Measurements from ENCODE around the gene XYLT2.
"Not testable (repeated sequence)": the region's sequence is repeated elsewhere in the genome, so short reads cannot be mapped to it uniquely, and the experiment has no call there.

XYLT2 gene

DNA sequence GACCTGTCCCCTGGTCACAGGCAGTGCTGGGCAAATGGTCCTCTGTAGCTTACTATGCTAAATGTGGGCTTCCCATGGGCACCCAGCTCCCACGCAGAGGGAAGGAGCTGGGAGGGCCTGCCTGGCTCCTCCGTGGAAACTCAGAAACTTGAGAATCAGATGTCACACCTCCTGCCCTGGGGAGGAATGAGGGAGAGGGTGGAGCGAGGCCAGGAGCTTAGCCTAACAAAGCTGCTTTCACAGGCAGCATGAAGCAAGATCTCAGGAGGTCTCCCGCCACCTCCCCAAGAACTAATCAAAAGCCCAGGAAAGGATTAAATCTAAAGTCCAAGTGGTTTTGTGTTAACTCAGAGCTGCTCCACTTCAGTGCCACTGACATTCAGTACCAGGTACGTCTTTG lies 33.6 kb upstream of the XYLT2 start:
- Mint-ChIP-seq H3K27me3 (peaks cover 24% of the 10 kb centered on the region), H3K9me3 (no peaks in the 10 kb centered on the region), H3K4me1 (peaks cover 3% of the 10 kb centered on the region), H3K4me3 (no peak overlapping the region), H3K36me3 (no peaks in the 10 kb centered on the region), H3K27ac (no peak overlapping the region)
- DNase-seq (ENCODE audit: low spot score in 2 of 2) (no peak), ATAC-seq (ENCODE audit: low read depth) (no peak)

DNA sequence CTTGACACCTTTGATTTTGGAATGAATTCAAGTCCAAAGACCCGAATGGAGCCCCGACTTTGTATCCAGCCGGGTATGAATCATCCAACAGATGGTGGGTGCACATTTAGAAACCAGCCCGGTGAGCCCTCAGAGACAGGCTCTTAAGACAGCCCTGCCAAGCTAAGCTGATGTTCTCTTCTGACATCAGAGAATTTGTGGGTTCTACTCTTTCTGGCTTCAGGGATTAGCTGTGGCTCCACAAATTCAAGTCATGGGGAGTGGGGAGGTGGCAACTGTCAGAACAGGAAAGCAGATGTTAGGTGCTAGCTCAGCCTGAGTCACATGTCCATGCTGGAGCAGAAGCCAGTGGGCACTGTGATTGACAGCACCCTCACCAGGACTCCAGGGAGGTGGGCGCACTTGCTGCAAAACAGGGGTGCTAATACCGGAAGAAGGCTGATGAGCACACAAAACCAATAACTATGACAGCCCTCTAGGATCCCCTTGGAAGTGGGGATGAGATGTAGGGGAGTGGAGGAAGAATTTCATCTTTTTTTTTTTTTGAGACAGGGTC lies 31.4 kb upstream of the XYLT2 start:
- peaks cover 3% of the 10 kb centered on the region for H3K4me1 Mint-ChIP-seq
- DNase-seq (ENCODE audit: low spot score in 2 of 2) (no peak), ATAC-seq (ENCODE audit: low read depth) (no peak)
- H3K36me3 Mint-ChIP-seq: no peaks in the 10 kb centered on the region
- no peak overlapping the region for H3K27ac Mint-ChIP-seq
- no peak overlapping the region for H3K4me3 Mint-ChIP-seq
- H3K9me3 Mint-ChIP-seq: no peaks in the 10 kb centered on the region
- peaks cover 24% of the 10 kb centered on the region for H3K27me3 Mint-ChIP-seq

DNA sequence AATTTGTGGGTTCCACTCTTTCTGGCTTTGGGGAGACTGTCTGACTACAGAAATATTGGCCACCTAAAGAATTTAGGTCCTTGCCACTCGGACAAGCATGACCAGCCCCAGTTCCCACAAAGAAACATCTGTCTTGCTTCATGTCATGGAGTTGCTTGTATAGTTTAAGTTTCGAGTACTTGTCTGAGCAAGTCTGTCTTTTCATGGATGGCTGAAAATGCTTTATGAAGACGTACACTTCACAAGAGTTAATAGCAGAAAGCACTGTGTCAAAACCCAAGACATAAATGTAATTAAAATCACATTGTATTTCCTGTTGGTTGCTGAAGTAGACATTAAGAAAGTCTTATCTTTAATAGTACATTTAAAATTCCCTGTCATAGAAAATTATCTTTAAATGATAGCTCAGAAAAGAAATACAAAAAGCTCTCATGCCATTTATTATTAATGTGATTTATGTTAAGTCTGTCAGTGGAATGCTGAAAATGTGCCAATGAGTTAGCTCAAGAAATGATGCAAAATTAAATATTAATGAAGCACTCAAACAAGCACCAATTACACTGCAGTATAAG lies 29.8 kb upstream of the XYLT2 start:
- no peak overlapping the region for H3K4me3 Mint-ChIP-seq
- H3K27ac Mint-ChIP-seq: no peak overlapping the region
- no peaks in the 10 kb centered on the region for H3K36me3 Mint-ChIP-seq
- H3K27me3 Mint-ChIP-seq: peaks cover 16% of the 10 kb centered on the region
- peaks cover under 1% of the 10 kb centered on the region for H3K4me1 Mint-ChIP-seq
- no peak for ATAC-seq (ENCODE audit: low read depth)
- no peaks in the 10 kb centered on the region for H3K9me3 Mint-ChIP-seq
- no peak for DNase-seq (ENCODE audit: low spot score in 2 of 2)

DNA sequence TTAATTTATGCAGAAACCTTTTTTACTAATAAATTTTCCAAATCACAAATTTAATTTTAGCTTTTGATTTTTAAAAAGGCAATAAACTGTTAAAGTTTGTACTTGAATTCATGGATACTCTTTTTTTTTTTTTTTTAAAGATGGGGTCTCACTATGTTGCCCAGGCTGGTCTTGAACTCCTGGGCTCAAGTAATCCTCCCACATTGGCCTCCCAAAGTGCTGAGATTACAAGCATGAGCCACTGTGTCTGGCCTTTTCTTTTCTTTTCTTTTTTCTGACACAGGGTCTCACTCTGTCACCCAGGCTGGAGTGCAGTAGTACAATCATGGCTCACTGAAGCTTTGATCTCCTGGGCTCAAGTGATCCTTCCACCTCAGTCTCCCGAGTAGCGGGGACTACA lies 29.3 kb upstream of the XYLT2 start:
- H3K36me3 Mint-ChIP-seq; H3K9me3 Mint-ChIP-seq; H3K4me1 Mint-ChIP-seq; ATAC-seq (ENCODE audit: low read depth); H3K27ac Mint-ChIP-seq; DNase-seq (ENCODE audit: low spot score in 2 of 2); H3K4me3 Mint-ChIP-seq: not testable (repeated sequence)
- peaks cover 13% of the 10 kb centered on the region for H3K27me3 Mint-ChIP-seq

DNA sequence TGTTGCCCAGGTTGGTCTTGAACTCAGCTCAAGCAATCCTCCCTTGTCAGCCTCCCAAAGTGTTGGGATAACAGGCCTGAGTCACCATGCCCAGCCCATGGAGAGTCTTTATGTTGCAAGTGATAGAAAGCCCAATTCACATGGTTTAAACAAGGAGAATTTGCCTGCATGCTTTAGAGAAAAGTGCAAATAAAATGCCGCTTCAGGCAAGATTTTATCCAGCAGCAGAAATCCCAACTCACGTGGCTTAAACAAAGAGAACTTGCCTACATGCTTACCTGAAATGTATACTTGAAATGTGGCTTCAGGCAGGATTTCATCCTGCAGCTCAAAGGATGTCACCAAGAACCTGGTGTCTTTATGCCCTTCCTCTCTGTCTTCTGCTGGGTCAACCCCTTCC lies 28.8 kb upstream of the XYLT2 start:
- no peaks in the 10 kb centered on the region for H3K4me1 Mint-ChIP-seq

DNA sequence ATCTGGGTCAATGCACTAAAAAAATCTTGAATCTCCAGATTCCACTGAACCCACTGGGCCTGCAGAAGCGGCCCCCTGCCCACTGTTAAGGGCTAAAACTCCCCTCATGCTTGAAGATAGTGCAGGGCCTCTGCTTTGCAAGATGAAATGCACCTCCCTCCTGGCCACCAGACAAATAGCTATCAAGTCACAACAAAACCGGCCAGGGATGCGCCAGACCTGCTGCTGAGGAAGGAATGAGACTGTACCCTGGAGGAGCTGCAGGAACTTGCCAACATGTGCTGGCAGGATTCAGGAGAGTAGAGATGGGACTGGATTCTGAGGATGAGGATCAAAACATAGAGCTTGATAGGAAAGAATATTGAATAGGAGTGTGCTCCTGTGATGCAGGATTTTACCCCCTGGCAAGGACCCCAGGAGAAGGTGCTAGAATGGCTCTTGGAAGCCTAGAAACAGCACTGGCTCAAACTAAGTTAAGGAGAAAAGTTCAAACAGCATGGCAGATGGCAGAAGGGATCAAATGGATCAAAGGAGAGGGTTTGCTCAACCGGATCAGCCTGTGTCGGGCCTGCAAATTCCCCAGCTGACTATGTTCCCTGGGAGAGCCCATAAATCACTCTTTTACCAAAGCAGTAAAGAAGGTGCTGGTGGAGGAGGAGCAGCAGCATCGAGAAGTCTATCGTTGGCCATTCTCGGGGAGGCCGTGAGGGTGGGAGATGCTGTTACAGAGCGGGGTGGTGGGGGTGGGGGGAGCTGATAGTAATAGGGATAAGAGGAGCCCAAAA lies 27.2 kb upstream of the XYLT2 start:
- H3K27me3 Mint-ChIP-seq: peaks cover 3% of the 10 kb centered on the region
- DNase-seq (ENCODE audit: low spot score in 2 of 2) (no peak), ATAC-seq (ENCODE audit: low read depth) (no peak)
- H3K36me3 Mint-ChIP-seq: no peaks in the 10 kb centered on the region
- no peak overlapping the region for H3K4me3 Mint-ChIP-seq
- H3K27ac Mint-ChIP-seq: no peak overlapping the region
- H3K9me3 Mint-ChIP-seq: no peaks in the 10 kb centered on the region
- H3K4me1 Mint-ChIP-seq: no peaks in the 10 kb centered on the region

More for the DNA sequence above, 28.8 kb upstream of the XYLT2 start:
- Mint-ChIP-seq H3K4me3 (no peak overlapping the region), H3K27me3 (peaks cover 11% of the 10 kb centered on the region), H3K36me3 (no peaks in the 10 kb centered on the region), H3K9me3 (no peaks in the 10 kb centered on the region), H3K27ac (no peak overlapping the region)
- DNase-seq (ENCODE audit: low spot score in 2 of 2): no peak
- ATAC-seq (ENCODE audit: low read depth): no peak

DNA sequence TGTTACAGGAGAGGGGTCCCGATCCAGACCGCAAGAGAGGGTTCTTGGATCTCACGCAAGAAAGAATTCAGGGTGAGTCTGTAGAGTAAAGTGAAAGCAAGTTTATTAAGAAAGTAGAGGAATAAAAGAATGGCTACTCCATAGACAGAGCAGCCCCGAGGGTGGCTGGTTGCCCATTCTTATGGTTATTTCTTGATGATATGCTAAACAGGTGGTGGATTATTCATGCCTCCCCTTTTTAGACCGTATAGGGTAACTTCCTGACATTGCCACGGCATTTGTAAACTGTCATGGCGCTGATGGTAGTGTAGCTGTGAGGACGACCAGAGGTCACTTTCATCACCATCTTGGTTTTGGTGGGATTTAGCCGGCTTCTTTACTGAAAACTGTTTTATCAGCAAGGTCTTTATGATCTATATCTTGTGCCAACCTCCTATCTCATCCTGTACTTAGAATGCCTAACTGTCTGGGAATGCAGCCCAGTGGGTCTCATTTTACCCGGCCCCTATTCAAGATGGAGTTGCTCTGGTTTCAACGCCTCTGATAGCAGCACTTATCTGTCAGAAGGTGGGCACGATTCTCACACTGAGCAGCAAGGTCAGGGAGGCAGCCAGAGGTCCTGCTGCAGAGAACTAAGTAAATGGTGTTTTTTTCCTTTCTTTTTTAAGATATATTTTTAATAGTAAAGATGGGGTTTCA lies 26.5 kb upstream of the XYLT2 start:
- DNase-seq (ENCODE audit: low spot score in 2 of 2) (no peak), ATAC-seq (ENCODE audit: low read depth) (no peak)
- H3K4me1 Mint-ChIP-seq: no peaks in the 10 kb centered on the region
- H3K4me3 Mint-ChIP-seq: no peak overlapping the region
- no peaks in the 10 kb centered on the region for H3K27me3 Mint-ChIP-seq
- no peaks in the 10 kb centered on the region for H3K9me3 Mint-ChIP-seq
- H3K36me3 Mint-ChIP-seq: no peaks in the 10 kb centered on the region
- no peak overlapping the region for H3K27ac Mint-ChIP-seq

DNA sequence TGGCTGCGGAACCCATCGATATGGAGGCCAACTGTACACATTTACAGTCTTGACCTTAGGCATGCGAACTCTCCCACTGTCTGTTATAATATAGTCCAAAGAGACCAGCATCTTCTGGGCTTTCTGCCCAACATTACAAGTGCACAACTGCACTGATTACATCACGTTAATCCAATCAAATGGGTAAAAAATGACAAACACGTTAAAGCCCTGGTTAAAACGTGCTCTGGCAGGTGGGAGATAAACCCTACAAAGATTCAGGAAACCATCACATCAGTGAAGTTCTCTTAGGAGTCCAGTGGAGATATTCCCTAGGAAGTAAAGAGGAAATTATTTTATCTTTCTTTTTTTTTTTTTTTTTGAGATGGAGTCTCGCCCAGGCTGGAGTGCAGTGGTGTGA lies 23.7 kb upstream of the XYLT2 start:
- no peaks in the 10 kb centered on the region for H3K27me3 Mint-ChIP-seq
- ATAC-seq (ENCODE audit: low read depth): no peak

DNA sequence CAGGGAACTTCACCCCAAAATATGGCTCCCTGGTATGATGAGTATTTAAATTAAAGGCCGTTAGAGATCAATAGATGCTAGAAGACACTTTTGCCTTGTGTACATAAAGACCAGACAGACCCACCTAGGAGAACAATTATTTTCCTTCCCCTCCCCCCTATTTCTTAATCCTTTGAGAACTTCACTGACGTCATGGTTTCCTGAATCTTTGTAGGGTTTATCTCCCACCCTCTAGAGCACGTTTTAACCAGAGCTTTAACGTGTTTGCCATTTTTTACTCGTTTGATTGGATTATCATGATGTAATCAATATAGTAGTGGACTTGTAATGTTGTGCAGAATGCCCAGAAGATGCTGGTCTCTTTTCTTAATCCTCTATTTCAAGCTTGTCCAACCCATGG lies 22.9 kb upstream of the XYLT2 start:
- no peak for ATAC-seq (ENCODE audit: low read depth)
- peaks cover 5% of the 10 kb centered on the region for H3K4me1 Mint-ChIP-seq
- no peaks in the 10 kb centered on the region for H3K36me3 Mint-ChIP-seq
- H3K4me3 Mint-ChIP-seq: no peak overlapping the region
- H3K27me3 Mint-ChIP-seq: no peaks in the 10 kb centered on the region
- no peak overlapping the region for H3K27ac Mint-ChIP-seq
- DNase-seq (ENCODE audit: low spot score in 2 of 2): no peak
- no peaks in the 10 kb centered on the region for H3K9me3 Mint-ChIP-seq

More for the DNA sequence above, 23.7 kb upstream of the XYLT2 start:
- H3K9me3 Mint-ChIP-seq: no peaks in the 10 kb centered on the region
- no peak for DNase-seq (ENCODE audit: low spot score in 2 of 2)
- no peak overlapping the region for H3K27ac Mint-ChIP-seq
- H3K4me1 Mint-ChIP-seq: peaks cover 5% of the 10 kb centered on the region
- H3K36me3 Mint-ChIP-seq: no peaks in the 10 kb centered on the region
- no peak overlapping the region for H3K4me3 Mint-ChIP-seq

DNA sequence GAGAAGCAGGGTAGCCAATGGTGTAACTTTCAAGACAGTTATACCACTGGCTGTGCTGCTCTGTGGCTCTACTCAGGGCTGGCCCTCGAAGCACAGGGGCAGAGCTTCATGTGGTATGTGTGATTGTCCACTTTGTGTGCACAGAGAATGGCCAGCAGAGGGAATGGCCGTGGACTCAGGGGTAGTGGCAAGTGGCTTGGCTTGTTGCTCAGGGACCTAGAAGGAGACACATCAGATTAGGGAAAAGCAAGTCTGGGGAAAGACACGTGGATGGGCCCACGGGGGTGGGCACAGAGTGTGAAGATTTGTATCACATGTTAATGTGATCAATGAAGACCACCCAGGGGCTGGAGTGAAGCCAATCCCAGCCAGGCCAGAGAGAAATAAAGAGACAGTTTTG lies 20.0 kb upstream of the XYLT2 start:
- H3K4me1 Mint-ChIP-seq: peaks cover 5% of the 10 kb centered on the region
- DNase-seq (ENCODE audit: low spot score in 2 of 2): no peak
- H3K27me3 Mint-ChIP-seq: peaks cover 8% of the 10 kb centered on the region
- no peaks in the 10 kb centered on the region for H3K9me3 Mint-ChIP-seq
- no peaks in the 10 kb centered on the region for H3K36me3 Mint-ChIP-seq
- ATAC-seq (ENCODE audit: low read depth): no peak
- H3K27ac Mint-ChIP-seq: no peak overlapping the region
- no peak overlapping the region for H3K4me3 Mint-ChIP-seq

DNA sequence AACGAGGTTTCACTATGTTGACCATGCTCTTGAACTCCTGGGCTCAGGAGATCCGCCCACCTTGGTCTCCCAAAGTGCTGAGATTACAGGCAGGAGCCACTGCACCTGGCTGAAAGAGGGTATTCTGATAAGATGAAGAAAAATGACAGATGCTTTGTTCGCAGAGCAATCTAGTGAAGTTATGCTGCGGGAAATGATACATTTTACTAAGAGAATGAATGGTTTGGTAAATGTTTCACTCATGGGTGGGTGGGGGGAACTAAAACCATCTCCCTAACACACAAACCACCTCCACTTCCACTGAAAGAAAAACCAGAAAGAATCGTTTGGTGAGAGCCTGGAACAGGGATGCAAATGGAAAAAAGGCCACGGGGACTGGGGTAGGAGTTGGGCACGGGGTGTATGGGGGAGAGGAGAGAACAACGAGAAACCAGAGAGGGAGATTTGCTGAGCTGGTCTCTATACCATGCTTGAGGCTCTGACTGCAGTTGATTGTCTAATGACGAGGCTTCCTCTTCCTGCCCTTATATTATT lies 19.0 kb upstream of the XYLT2 start:
- Mint-ChIP-seq H3K9me3 (no peaks in the 10 kb centered on the region), H3K27me3 (peaks cover 8% of the 10 kb centered on the region), H3K4me1 (peaks cover 5% of the 10 kb centered on the region), H3K36me3 (no peaks in the 10 kb centered on the region), H3K4me3 (no peak overlapping the region), H3K27ac (no peak overlapping the region)
- ATAC-seq (ENCODE audit: low read depth) (no peak), DNase-seq (ENCODE audit: low spot score in 2 of 2) (no peak)

DNA sequence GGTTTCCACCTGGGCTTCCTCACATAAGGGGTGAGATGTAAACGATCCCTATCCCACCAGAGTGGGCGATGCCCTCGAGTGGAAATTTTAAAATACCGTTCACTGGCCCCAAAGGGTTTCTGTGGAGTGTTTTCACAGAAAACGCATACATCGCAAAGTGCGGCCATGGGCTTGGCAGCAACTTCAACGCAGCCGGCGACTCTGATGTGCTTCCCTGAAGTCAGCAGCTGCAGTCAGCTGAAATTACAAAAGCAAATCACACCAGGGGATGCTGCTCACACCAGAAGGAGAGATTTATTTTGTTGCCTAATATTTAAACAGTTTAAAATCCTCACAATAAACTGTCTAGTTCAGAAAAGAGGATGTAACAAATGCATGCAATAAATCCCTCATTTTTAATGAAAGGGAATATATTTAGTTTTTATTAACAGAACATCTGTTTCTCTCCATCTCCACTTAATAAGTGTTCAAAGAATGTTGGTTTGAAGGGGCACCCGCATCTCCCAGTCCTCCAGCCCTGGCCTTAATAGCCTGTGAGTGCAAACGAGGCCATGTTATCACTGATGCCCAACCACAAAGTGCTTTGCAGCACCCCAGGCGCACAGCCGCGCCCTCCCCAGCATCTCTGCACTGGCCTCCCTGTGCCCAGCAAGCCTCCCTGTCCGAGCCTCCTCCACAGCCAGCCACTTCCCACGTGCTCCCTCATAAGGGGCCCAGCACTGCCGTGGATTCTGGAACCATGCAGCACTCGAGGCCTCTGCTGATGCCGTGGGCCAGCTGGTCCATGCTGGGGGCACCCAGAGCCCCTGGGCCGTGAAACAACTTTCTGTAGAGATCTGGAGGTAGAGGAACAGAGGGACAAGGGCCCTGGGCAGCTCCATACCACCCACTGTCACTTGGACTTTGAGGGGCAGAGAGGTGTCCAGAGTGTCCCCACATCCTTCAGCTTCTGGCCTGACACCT lies 17.3 kb upstream of the XYLT2 start:
- H3K9me3 Mint-ChIP-seq: no peaks in the 10 kb centered on the region
- no peak for DNase-seq (ENCODE audit: low spot score in 2 of 2)
- ATAC-seq (ENCODE audit: low read depth): no peak

DNA sequence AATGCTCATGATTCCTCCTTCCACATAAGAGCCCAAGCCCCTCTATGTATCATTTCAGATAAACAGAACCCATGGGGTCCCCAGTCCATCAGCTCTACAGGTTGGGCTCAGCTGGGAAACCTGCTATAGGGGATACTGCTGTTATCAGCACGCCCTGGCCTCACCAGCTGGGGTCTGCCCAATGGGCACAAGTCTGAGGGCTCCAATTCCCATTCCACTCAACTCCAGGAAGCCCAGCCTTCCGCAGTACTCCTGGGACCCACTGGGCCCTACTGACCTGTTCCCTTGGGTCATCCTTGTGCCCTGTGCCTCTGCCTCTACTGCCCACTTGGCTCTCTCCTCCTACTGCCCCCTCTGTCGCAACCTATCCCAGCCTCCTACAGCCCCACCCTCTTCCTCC lies 16.2 kb upstream of the XYLT2 start:
- Mint-ChIP-seq H3K9me3 (no peaks in the 10 kb centered on the region), H3K27me3 (peaks cover 12% of the 10 kb centered on the region), H3K4me1 (peaks cover 5% of the 10 kb centered on the region), H3K27ac (no peak overlapping the region), H3K36me3 (no peaks in the 10 kb centered on the region), H3K4me3 (no peak overlapping the region)
- ATAC-seq (ENCODE audit: low read depth) (no peak), DNase-seq (ENCODE audit: low spot score in 2 of 2) (no peak)

More for the DNA sequence above, 17.3 kb upstream of the XYLT2 start:
- Mint-ChIP-seq H3K36me3 (no peaks in the 10 kb centered on the region), H3K4me1 (peaks cover 5% of the 10 kb centered on the region), H3K27ac (no peak overlapping the region), H3K4me3 (no peak overlapping the region), H3K27me3 (peaks cover 12% of the 10 kb centered on the region)
